ENCODE measurements around the gene LMBR1.
A peak's percentile ranks its signal among the peaks of the same experiment; 100 is the strongest.
"Not testable (repeated sequence)": the region's sequence is repeated elsewhere in the genome, so short reads cannot be mapped to it uniquely, and the experiment has no call there.

The LMBR1 gene

GRCh38 chr7:156906200-156906649, 13.2 kb upstream of the LMBR1 start:
- DNase-seq (ENCODE audit: low spot score): no peak

DNA sequence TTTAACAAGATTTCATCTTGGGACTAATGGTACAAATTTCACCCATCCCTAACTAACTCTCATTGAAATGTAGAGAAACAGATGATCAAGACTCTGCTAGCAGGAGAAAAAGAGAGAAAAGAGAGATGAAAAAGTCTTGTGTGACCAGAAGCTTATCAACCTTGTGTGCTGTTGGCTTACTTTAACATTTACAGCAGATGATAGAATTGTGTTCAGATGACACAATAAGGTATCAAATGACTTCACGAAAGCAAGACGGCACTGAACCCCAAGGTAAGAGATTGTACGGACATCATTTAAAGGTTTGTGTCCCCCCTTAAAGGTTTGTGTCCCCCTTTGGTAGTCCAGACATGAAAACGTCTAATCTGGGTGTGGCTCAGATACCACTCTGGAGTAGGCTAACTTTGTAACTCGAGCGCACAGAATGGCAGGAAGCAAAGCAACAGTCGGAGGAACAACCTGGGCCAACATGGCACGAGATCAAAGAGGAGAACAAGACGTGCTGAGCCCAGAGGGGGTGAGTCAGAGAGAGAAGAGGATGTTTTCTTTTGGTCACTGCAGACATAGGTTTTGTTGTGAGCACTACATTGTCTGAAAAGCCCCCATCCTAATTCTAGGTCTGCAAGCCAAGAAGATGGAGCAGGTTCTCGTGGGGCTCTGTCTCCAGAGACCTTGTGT, 10.4 kb upstream of the LMBR1 start:
- peak; percentile 38 for DNase-seq (ENCODE audit: low spot score)

- not testable (repeated sequence) for DNase-seq (ENCODE audit: low spot score)
Measured at GRCh38 chr7:156900093-156900492, 7.1 kb upstream of the LMBR1 start.

- no peak for DNase-seq (ENCODE audit: low spot score)
Measured at GRCh38 chr7:156898938-156899337, 6.0 kb upstream of the LMBR1 start.

DNA sequence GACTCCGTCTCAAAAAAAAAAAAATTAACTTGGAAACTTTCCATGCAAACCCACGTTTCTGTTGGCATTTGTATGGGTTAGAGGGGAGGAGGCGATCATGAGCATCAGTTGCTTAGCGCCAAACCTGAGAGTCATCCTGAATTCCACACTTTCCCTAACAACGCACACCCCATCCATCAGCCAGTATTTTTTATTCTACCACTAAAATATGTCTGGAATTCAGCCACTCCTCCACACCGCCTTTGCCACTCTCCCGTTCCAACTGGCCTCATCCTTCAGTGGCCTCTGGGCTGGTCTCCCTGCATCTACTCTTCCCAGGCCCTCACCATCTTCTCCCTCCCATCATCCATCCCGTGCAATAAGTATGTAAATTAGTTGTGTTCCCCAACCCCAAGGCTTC, 4.7 kb upstream of the LMBR1 start:
- no peak for DNase-seq (ENCODE audit: low spot score)

- no peak for DNase-seq (ENCODE audit: low spot score)
Measured at GRCh38 chr7:156896388-156897022, 3.5 kb upstream of the LMBR1 start.

DNA sequence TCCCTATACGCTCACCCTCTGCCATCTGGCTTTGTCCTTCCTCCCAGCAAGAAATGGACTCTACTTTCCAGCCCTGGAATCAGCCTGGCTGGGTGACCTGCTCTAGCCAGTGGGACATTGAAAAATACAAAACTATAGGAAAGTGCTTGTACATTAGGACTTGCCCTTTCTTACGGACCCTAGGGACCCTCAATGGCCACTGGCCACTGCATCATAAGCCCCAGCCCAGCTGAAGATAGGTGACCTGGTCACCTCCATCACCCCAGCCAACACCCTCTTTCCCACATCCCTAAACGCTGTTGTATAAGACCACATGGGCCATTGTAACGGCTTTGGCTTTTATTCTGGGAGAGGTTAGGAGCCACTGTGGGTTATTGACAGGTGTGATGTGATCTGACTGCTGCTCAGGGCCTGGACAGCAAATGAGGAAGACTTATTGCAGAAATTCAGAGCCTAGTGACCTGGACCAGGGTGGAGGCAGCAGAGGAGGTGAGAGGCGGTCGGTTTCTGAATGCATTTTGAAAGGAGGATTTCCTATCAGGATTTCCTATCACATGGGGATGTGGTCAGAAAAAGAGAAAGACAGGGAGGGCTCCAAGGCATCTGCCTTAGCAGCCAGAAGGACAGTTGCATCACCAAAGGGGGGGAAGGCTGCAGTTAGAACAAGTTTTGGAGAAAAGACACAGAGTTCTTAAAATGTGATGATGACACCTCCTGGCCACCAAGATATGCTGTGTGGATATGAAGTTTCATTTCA, 2.2 kb upstream of the LMBR1 start:
- DNase-seq (ENCODE audit: low spot score): no peak

DNA sequence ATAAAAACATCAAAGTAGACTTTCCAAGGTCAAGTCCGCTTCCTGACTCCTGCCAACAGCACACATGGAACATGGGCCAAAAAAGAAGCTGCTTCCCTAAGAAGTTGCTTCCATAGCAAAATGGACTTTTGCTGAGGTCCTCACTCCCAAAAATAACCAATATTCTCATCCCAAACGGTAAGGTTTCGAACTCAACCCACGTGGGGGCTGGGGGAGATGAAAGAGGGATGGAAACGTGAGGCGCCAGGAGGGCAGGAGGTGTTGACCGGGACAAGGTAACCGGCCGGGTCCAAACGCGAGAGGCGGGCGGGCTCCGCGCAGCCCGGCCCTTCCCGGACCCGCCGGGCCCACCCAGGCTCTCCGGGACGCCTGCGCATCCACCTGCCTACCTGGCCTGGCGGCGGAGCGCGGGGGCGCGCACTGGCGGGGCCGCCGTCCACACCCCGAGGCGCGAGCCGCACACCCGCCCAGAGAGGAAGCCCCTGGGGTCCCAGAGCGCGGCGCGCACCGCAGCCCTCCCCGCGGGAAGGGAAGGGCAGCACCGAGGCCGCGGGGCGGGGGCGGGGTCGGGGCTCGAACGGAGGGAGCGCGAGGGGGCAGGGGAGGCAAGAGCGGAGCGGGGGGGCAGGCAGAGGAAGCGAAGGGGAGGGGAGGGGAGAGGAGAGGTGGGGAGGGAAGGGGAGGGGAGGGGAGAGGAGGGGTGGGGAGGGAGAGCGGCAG, 742 bp downstream of the LMBR1 start:
- peak; percentile 70 for DNase-seq (ENCODE audit: low spot score)

- DNase-seq (ENCODE audit: low spot score): no peak
Measured at GRCh38 chr7:156889746-156890145, 3.2 kb downstream of the LMBR1 start.

GRCh38 chr7:156889089-156889488, 3.9 kb downstream of the LMBR1 start:
- DNase-seq (ENCODE audit: low spot score): no peak

DNA sequence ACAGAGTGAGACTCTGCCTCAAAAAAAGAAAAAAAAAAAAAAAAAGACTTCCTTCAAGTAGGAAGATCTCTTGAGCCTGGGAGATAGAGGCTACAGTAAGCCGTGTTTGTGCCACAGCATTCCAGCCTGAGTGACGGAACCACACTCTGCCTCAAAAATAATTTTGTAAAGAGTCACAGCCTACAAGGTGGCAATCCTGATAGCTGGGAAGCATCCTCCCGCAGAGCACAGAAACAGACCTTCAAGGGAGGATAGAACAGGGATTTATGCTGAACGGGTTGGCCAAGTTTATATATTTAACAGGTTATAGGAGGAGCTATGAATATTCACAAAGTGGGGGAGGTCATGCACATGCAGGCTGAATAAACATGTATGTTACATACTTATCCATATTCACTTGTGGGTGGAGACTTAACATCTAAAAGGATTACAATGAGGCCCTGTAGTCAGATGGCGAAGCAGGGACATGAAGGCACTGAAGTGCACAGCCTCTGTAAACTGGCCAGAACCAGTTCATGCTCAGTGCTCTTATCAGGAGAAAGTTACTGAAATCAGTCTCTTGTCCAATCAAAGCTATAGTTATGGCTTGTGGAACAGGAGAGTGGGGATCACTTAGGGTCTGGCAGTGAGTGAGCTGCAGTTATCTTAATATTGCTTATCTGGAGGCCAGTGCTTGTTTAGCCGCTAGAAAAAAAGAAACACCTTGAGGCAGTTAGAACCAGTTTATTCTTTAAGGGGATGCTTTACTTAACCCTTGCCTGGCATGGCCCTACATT, 6.8 kb downstream of the LMBR1 start:
- no peak for DNase-seq (ENCODE audit: low spot score)

- DNase-seq (ENCODE audit: low spot score): no peak
Measured at GRCh38 chr7:156881679-156882078, 11.3 kb downstream of the LMBR1 start.

DNA sequence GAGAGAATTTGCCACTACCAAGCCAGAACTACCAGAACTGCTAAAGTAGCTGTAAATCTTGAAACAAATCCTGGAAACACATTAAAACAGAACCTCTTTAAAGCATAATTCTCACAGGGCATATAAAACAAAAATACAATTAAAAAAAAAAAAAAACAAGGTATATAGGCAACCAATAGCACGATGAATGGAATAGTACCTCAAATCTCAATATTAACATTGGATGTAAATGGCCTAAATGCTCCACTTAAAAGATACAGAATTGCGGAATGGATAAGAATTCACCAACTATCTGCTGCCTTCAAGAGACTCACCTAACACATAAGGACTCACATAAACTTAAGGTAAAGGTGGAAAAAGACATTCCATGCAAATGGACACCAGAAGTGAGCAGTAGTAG, 17.2 kb downstream of the LMBR1 start:
- no peak for DNase-seq (ENCODE audit: low spot score)

DNA sequence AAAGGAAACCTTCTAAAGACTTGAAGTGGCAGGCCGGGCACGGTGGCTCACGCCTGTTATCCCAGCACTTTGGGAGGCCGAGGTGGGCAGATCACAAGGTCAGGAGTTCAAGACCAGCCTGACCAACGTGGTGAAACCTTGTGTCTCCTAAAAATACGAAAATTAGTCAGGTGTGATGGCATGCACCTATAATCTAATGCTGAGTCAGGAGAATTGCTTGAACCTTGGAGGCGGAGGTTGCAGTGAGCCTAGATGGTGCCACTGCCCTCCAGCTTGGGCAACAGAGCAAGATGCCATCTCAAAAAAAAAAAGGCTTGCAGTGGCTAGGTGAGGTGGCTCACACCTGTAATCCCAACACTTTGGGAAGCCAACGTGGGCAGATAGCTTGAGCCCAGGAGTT, 24.6 kb downstream of the LMBR1 start:
- DNase-seq (ENCODE audit: low spot score): not testable (repeated sequence)

- DNase-seq (ENCODE audit: low spot score): no peak
Measured at GRCh38 chr7:156865493-156865892, 27.5 kb downstream of the LMBR1 start.

GRCh38 chr7:156862022-156862421, 31.0 kb downstream of the LMBR1 start:
- DNase-seq (ENCODE audit: low spot score): not testable (repeated sequence)

DNA sequence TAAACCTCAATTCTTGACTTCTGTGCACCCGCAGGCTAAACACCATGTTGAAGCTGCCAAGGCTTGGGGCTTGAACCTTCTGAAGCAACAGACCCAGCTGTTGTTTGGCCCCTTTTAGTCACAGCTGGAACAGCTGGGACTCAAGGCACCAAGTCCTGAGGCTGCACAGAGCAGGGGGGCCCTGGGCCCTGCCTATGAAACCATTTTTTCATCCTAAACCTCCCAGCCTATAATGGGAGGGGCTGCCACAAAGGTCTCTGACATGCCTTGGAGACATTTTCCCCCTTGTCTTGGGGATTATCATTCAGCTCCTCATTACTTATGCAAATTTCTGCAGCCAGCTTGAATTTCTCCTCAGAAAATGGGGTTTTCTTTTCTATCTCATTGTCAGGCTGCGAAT, 31.8 kb downstream of the LMBR1 start:
- DNase-seq (ENCODE audit: low spot score): no peak

DNA sequence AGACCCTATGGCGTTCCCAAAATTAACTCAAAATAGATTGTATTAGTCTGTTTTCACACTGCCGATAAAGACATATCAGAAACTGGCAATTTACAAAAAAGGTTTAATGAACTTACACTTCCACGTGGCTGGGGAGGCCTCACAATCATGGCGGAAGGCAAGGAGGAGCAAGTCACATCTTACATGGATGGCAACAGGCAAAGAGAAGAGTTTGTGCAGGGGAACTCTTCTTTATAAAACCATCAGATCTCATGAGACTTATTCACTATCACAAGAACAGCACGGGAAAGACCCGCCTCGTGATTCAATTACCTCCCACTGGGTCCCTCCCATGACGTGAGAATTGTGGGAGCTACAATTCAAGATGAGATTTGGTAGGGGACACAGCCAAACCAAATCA, 32.9 kb downstream of the LMBR1 start:
- not testable (repeated sequence) for DNase-seq (ENCODE audit: low spot score)

DNA sequence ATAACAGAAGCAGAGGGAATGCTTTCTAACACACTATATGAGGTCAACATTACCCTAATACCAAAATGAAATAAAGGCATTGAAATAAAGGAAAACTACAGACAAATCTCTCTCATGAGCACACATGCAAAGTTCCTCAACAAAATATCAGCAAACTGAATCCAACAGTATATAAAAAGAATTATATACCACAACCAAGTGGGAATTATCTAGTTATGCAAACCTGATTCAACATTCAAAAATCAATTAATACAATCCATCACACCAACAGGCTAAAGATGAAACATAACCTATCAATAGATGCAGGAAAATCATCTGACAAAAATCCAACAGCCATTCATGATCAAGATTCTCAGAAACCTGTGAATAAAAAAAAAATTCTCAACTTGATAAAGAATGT, 34.5 kb downstream of the LMBR1 start:
- no peak for DNase-seq (ENCODE audit: low spot score)

DNA sequence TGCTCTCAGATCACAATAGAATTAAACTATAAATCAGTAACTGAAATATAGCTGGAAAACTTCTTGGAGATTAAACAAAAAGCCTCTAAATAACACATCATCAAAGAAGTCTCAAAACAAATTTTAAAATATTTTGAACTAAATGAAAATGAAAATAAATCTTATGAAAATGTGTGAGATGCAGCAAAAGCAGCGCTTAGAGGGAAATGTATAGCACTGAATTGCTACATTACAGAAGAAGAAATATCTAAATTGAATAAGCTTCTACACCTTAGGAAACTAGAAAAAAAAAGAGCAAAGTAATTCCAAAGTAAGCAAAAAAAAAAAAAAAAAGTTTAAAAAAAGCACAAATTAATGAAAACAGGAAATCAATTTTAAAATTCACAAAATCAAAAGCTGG, 35.2 kb downstream of the LMBR1 start:
- DNase-seq (ENCODE audit: low spot score): no peak

DNA sequence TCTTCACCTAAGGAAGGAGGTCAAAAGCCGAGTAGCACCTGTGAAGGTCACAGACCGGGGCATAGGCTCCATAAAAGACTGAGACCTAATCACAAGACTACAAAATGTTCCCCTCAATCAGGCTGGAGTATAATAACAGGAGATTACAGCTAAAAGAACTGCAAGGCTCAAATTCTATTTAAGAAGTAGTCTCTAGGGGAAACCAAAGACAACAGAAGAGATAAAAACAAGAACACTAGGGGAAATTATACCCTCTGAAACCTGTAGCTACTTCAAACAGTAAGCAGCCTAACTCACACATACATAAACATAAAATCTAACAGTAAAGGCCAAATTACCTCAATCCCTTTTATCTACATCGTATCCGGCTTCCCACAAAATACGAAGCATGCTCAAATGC, 38.3 kb downstream of the LMBR1 start:
- DNase-seq (ENCODE audit: low spot score): no peak

DNA sequence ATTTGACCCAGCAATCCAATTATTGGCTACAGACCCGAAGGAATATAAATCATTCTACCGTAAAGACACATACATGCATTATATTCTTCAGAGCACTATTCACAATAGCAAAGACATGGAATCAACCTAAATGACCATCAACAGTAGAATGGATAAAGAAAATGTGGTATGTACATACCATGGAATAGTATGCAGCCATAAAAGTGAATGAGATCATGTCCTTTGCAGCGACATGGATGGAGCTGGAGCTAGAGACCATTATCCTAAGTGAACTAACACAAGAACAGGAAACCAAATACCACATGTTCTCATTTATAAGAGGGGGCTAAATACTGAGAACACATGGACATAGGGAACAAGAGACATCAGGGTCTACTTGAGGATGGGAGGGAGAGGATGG, 44.0 kb downstream of the LMBR1 start:
- DNase-seq (ENCODE audit: low spot score): no peak

All from CD4-positive, alpha-beta T cell treated with Interleukin-6 at 100 ng/mL for 8 hours (primary cell).